Measurements from ENCODE around the gene NCR3LG1. TPM values are rescaled to one million over a fixed set of nuclear protein-coding genes. Genes with fewer than 3 reads are reported as not detected.

Gene NCR3LG1
- total RNA-seq, 1 experiment from 2014 or later = 1.4 TPM

GRCh38 chr11:17397311-17398002 is 45.9 kb downstream of the NCR3LG1 start:
- Histone ChIP-seq H3K9ac (ENCODE audit: extremely low read depth, insufficient read length, low read length) (no peak overlapping the region), H3K79me2 (ENCODE audit: insufficient read depth, low read length) (no peaks in the 10 kb centered on the region), H3K9me3 (ENCODE audit: control insufficient read depth, low read depth, low read length) (no peaks in the 10 kb centered on the region), H3K4me1 (ENCODE audit: insufficient read depth, low read length) (no peaks in the 10 kb centered on the region), H4K8ac (replicated peaks; ENCODE audit: insufficient read length, low read depth, low read length) (no peak overlapping the region), H2BK15ac (ENCODE audit: low read depth, low read length) (no peak overlapping the region), H3K79me1 (ENCODE audit: insufficient read depth, low read depth, low read length, poor library complexity, severe bottlenecking) (no peaks in the 10 kb centered on the region), H4K5ac (ENCODE audit: insufficient read length, low read depth, low read length) (no peak overlapping the region), H3K27me3 (ENCODE audit: insufficient read depth, low read length) (no peaks in the 10 kb centered on the region), H3K56ac (ENCODE audit: insufficient read length, low read depth, low read length) (no peak overlapping the region), H3K23me2 (ENCODE audit: insufficient read length, low read depth, low read length, poor library complexity, severe bottlenecking) (no peaks in the 10 kb centered on the region), H2BK5ac (ENCODE audit: insufficient read length, low read length) (no peak overlapping the region), H3K14ac (ENCODE audit: insufficient read depth, low read length) (no peak overlapping the region), H3K4me2 (ENCODE audit: insufficient read depth, insufficient read length, low read length) (no peak overlapping the region), H3K18ac (ENCODE audit: insufficient read length, low read depth, low read length) (no peak overlapping the region), H2BK20ac (ENCODE audit: low read depth, low read length, poor library complexity, severe bottlenecking) (no peak overlapping the region), H2AK5ac (ENCODE audit: insufficient read length, low read length) (no peak overlapping the region), H3K23ac (ENCODE audit: insufficient read length, low read depth, low read length) (no peak overlapping the region), H3K4ac (ENCODE audit: low read depth, low read length) (no peak overlapping the region), H3K27ac (ENCODE audit: insufficient read length, low read depth, low read length) (no peak overlapping the region), H3T11ph (ENCODE audit: low read length) (no peak overlapping the region), H4K91ac (ENCODE audit: insufficient read length, low read depth, low read length) (no peak overlapping the region), H2AFZ (ENCODE audit: low read length) (no peak overlapping the region), H2BK12ac (ENCODE audit: insufficient read length, low read depth, low read length) (no peak overlapping the region), H4K20me1 (ENCODE audit: control insufficient read depth, insufficient read depth, insufficient read length) (no peaks in the 10 kb centered on the region), H2BK120ac (ENCODE audit: low read depth, low read length, poor library complexity, severe bottlenecking) (no peak overlapping the region)
- no peak for DNase-seq
- H3K4me1 Mint-ChIP-seq = peaks cover 2 to 5% of the 10 kb centered on the region in 2 experiments; a peak in 1 of 4 replicates
- no CpG with 5 or more reads among the region's 14 CpGs for WGBS (ENCODE audit: extremely low coverage, insufficient read length, low lambda C conversion rate)
- H3K27ac Mint-ChIP-seq = no peak overlapping the region
- no peak for TF ChIP-seq CTCF (conservative IDR thresholded peaks at IDR 0.05)
- peaks cover 1% of the 10 kb centered on the region for H3K27me3 Mint-ChIP-seq (ENCODE audit: low read depth)
- H3K9me3 Mint-ChIP-seq = no peaks in the 10 kb centered on the region
- H3K4me3 Mint-ChIP-seq = no peak overlapping the region
- H3K36me3 Mint-ChIP-seq (ENCODE audit: insufficient read depth in 1 of 3, low read depth in 3 of 3) = no peaks in the 10 kb centered on the region; a peak in 1 of 7 replicates
